Memory B cell (primary cell): ENCODE measurements around the gene HLA-DOB.

Experiments
- ATAC-seq: fragments of 150-1000 bp; cut with Tn5 transposase; 2 replicates; pipeline ENCODE4 v1.10.0; 2021; ENCODE audit warnings: low read depth, mild to moderate bottlenecking, moderate library complexity
- DNase-seq, 2 donors: peaks; one replicate each; pipeline ENCODE4 v3.0.0; 2022; ENCODE audit warnings: low spot score in 2 of 2
- H3K27ac Mint-ChIP-seq: one replicate; pipeline ENCODE4 v1.8.0; 2022; ENCODE audit warnings: mild to moderate bottlenecking, moderate library complexity, mixed read lengths
- H3K27me3 Mint-ChIP-seq: one replicate; pipeline ENCODE4 v1.8.0; 2022; ENCODE audit warnings: mixed read lengths
- H3K36me3 Mint-ChIP-seq: one replicate; pipeline ENCODE4 v1.8.0; 2022; ENCODE audit warnings: mild to moderate bottlenecking, mixed read lengths
- H3K4me1 Mint-ChIP-seq: one replicate; pipeline ENCODE4 v1.8.0; 2022; ENCODE audit warnings: mixed read lengths
- H3K4me3 Mint-ChIP-seq: one replicate; pipeline ENCODE4 v1.8.0; 2022; ENCODE audit warnings: mild to moderate bottlenecking, moderate library complexity, mixed read lengths
- H3K9me3 Mint-ChIP-seq: one replicate; pipeline ENCODE4 v1.8.0; 2022; ENCODE audit warnings: mixed read lengths

HLA-DOB gene

DNA sequence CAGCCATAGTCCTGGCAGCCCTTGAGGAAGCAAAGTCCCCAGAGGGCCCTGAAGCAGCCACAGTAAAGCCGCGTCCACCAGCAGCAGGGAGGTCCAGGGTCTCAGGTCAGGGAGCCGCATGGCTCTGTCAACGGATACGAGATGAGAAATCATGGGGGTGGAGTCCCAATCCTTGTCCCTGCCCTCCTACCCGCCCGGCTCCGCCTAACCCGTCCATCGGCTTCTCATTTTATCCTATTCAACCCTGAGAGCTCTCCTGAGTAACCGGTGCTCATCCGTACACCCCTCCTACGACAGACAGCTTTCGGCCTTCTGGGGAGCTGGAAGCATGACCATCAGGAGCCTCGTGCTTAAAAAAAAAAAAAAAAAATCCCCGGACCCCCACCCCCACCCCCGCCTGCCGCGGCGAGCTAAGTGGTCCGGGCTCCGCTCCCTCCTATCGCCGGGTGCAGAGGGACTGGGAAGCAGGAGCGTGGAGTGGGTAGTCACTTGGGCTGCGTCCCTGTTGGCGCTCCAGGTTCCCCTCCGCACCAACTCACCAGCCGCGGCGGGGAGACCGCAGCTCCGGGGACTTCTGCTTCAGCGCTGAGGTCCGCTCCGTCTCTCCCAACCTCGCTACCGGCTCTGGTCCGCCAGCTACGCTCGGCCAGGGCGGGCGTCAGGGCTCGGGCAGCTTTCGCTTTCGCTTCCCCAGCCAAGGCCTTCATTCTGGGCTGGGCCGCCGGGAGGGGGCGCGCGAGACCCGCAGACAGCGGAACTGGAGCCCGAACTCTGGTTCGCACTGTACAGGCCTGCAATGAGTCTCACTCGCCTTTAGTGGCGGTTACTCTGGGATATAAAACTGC, 21.5 kb upstream of the HLA-DOB start, which contains the start of gene TAP2:
TAP2 (minus strand) TSS at position 626 of the 845 bp plus-strand sequence; CDS start at position 120, 506 bp downstream.
- Mint-ChIP-seq H3K4me3 (peak within 1 kb of the TSS; percentile 90), H3K27me3 (no peaks in the 10 kb centered on the region), H3K27ac (peak within 1 kb of the TSS; percentile 88), H3K4me1 (peaks cover 58% of the 10 kb centered on the region), H3K36me3 (peaks cover 53% of the 10 kb centered on the region), H3K9me3 (no peaks in the 10 kb centered on the region)
- DNase-seq (peak; percentile 99 to 100), ATAC-seq (peak; percentile 88)

GRCh38 chr6:32837651-32838113, 20.9 kb upstream of the HLA-DOB start:
- ATAC-seq (no peak), DNase-seq (no peak)
- peak overlapping the region; percentile 90 for H3K4me3 Mint-ChIP-seq
- H3K27me3 Mint-ChIP-seq = no peaks in the 10 kb centered on the region
- H3K36me3 Mint-ChIP-seq = peaks cover 60% of the 10 kb centered on the region
- peak overlapping the region; percentile 88 for H3K27ac Mint-ChIP-seq
- peaks cover 55% of the 10 kb centered on the region for H3K4me1 Mint-ChIP-seq
- no peaks in the 10 kb centered on the region for H3K9me3 Mint-ChIP-seq

DNA sequence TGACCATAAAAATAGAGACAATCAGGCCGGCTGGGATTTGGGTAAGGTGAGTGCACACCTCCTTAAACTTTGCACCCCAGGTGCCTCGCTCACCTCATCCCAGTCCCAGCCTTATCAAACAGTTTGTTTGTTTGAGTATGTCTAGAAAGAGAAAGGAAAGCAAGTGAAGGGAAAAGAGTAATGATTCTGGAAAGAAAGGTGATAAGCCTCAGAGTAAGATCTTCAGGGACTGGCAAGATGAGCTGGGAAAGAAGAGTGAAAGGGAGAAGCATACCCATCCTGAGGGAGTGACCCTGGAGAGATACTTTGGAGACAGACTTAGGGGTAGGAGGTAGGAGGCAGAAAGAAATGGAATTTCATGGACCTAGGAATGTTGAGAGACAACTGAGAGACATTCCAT, 20.1 kb upstream of the HLA-DOB start:
- Mint-ChIP-seq H3K36me3 (peaks cover 58% of the 10 kb centered on the region), H3K9me3 (no peaks in the 10 kb centered on the region), H3K27ac (peak overlapping the region; percentile 88), H3K4me3 (peak overlapping the region; percentile 90), H3K4me1 (peaks cover 49% of the 10 kb centered on the region), H3K27me3 (no peaks in the 10 kb centered on the region)
- DNase-seq = no peak
- no peak for ATAC-seq

GRCh38 chr6:32835167-32835893, 18.5 kb upstream of the HLA-DOB start:
- no peak overlapping the region for H3K4me3 Mint-ChIP-seq
- peak overlapping the region; percentile 30 for H3K27ac Mint-ChIP-seq

GRCh38 chr6:32833664-32834063, 16.9 kb upstream of the HLA-DOB start:
- no peaks in the 10 kb centered on the region for H3K9me3 Mint-ChIP-seq
- DNase-seq (no peak), ATAC-seq (no peak)
- no peak overlapping the region for H3K4me3 Mint-ChIP-seq
- H3K27me3 Mint-ChIP-seq = no peaks in the 10 kb centered on the region
- peaks cover 33% of the 10 kb centered on the region for H3K4me1 Mint-ChIP-seq
- no peak overlapping the region for H3K27ac Mint-ChIP-seq
- H3K36me3 Mint-ChIP-seq = peaks cover 63% of the 10 kb centered on the region

More at GRCh38 chr6:32835167-32835893, 18.5 kb upstream of the HLA-DOB start:
- peaks cover 36% of the 10 kb centered on the region for H3K4me1 Mint-ChIP-seq
- peaks cover 56% of the 10 kb centered on the region for H3K36me3 Mint-ChIP-seq
- no peaks in the 10 kb centered on the region for H3K9me3 Mint-ChIP-seq
- no peak for ATAC-seq
- H3K27me3 Mint-ChIP-seq = no peaks in the 10 kb centered on the region
- no peak for DNase-seq

DNA sequence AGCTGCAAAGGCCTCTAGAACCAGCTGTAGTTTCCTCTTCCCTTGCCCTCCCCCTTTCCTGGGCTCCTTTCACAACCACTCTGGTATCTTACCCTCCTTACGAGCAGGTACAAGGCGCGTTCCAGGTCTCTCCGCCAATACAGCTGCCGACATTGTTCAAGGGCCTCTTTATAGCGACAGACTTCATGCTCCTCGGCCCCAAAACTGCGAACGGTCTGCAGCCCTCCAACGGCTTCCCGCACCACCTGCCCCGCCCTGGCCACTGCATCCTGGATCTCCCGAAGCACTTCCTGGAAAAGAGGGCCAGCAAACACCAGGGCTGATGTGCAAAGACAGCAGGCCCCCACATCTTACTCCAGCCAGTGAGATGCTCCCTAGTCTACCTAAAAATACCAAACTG, 15.7 kb upstream of the HLA-DOB start:
- Mint-ChIP-seq H3K4me3 (no peak overlapping the region), H3K9me3 (no peaks in the 10 kb centered on the region), H3K27me3 (no peaks in the 10 kb centered on the region), H3K4me1 (peaks cover 31% of the 10 kb centered on the region), H3K36me3 (peaks cover 68% of the 10 kb centered on the region), H3K27ac (peak overlapping the region; percentile 21)
- no peak for ATAC-seq
- no peak for DNase-seq

- Mint-ChIP-seq H3K36me3 (peaks cover 63% of the 10 kb centered on the region), H3K9me3 (no peaks in the 10 kb centered on the region), H3K27ac (peak overlapping the region; percentile 4), H3K4me3 (no peak overlapping the region), H3K4me1 (peaks cover 22% of the 10 kb centered on the region), H3K27me3 (no peaks in the 10 kb centered on the region)
- DNase-seq = no peak
- ATAC-seq = no peak
Measured at GRCh38 chr6:32830936-32831335, 14.1 kb upstream of the HLA-DOB start.

DNA sequence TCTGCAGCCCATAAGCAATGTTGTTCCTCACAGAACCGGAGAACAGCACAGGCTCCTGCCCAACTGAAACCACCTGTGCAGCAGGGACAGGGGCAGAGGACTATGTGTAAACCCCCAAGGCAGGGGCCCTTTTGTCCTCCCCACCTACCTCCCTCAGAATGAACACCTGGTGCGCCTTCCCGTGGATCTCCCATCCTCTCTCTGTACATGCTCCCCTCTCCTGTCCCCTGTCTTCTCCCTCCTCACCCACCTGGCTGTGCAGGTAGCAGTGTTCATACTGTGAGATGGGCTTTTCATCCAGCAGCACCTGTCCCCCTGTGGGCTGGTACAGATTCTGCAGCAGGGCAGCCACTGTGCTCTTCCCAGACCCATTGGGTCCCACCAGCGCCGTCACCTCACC, 13.2 kb upstream of the HLA-DOB start:
- H3K36me3 Mint-ChIP-seq = peaks cover 54% of the 10 kb centered on the region
- no peak overlapping the region for H3K4me3 Mint-ChIP-seq
- ATAC-seq (no peak), DNase-seq (no peak)
- H3K27me3 Mint-ChIP-seq = no peaks in the 10 kb centered on the region
- H3K4me1 Mint-ChIP-seq = peaks cover 18% of the 10 kb centered on the region
- H3K27ac Mint-ChIP-seq = no peak overlapping the region
- no peaks in the 10 kb centered on the region for H3K9me3 Mint-ChIP-seq

- Mint-ChIP-seq H3K9me3 (no peaks in the 10 kb centered on the region), H3K27me3 (no peaks in the 10 kb centered on the region), H3K36me3 (peaks cover 50% of the 10 kb centered on the region), H3K27ac (no peak overlapping the region), H3K4me3 (no peak overlapping the region), H3K4me1 (peaks cover 18% of the 10 kb centered on the region)
- ATAC-seq = no peak
- DNase-seq = no peak
Measured at GRCh38 chr6:32829495-32829894, 12.7 kb upstream of the HLA-DOB start.

DNA sequence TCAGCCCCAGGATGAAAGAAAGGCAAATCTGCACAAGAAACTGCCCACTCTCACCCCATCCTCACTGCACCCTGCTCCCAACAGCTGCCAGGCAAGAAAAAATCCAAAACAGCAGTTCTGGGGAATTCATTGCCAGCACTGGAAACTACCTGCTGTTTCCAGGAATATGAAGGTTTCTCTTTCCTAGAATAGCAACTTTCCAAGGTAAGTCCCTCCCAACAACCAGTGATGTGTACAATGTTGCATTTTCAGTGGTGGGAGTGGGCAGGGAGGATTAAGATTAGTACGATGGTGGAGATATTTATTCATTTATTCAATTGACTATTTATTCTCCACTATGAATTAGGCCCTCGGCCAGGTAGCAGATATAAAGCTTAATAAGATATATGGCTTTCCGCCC, 10.2 kb upstream of the HLA-DOB start:
- Mint-ChIP-seq H3K36me3 (peaks cover 30% of the 10 kb centered on the region), H3K4me3 (no peak overlapping the region)
- ATAC-seq = no peak

DNA sequence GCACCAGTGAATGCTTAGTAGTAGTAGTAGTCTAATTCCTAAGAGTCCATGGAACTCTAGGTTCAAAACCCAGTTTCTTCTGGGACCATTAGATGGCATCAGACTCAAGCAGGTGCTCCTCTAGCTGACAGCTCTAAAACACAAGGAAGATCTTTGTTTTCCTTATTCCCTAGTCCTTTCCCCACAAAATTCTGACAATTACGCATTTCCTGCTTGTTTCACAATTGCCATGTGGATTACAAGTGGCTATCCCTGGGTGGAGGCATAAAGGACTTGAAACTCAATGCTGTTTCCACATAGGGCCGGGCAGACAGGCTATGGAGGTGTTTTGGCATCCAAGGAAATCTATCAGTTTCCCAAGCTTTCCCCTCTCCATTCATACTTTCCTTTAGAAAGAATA, 9.2 kb upstream of the HLA-DOB start:
- H3K9me3 Mint-ChIP-seq = no peaks in the 10 kb centered on the region
- no peak overlapping the region for H3K4me3 Mint-ChIP-seq
- H3K4me1 Mint-ChIP-seq = peaks cover 17% of the 10 kb centered on the region
- DNase-seq (no peak), ATAC-seq (no peak)
- no peak overlapping the region for H3K27ac Mint-ChIP-seq
- peaks cover 25% of the 10 kb centered on the region for H3K36me3 Mint-ChIP-seq
- H3K27me3 Mint-ChIP-seq = no peaks in the 10 kb centered on the region

More for the DNA sequence above, 10.2 kb upstream of the HLA-DOB start:
- DNase-seq = no peak
- H3K27me3 Mint-ChIP-seq = no peaks in the 10 kb centered on the region
- no peak overlapping the region for H3K27ac Mint-ChIP-seq
- H3K4me1 Mint-ChIP-seq = peaks cover 8% of the 10 kb centered on the region
- H3K9me3 Mint-ChIP-seq = no peaks in the 10 kb centered on the region

DNA sequence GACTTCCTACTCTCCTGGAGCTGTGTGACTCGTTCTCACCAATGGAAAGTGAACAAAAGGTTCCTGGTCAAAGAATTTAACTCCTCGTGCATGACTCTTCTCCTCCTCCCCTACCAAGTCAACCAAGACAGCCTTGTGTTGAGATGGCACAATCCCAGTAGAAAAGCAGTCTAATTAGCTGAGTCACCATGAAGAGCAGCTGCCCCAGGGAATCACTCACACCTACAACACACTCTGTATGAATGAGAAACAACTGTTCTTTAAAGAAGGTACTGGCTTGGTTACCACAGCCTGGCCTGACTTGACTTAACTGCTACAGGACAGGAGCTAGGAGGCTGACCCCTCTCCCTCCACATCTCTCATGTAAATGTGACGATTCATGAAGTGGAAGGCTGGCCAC, 2.9 kb upstream of the HLA-DOB start:
- H3K4me3 Mint-ChIP-seq = no peak overlapping the region
- H3K9me3 Mint-ChIP-seq = no peaks in the 10 kb centered on the region
- H3K27ac Mint-ChIP-seq = peak overlapping the region; percentile 33
- peaks cover 48% of the 10 kb centered on the region for H3K4me1 Mint-ChIP-seq
- peaks cover 3% of the 10 kb centered on the region for H3K36me3 Mint-ChIP-seq
- ATAC-seq = no peak
- no peaks in the 10 kb centered on the region for H3K27me3 Mint-ChIP-seq
- DNase-seq = no peak

- no peaks in the 10 kb centered on the region for H3K27me3 Mint-ChIP-seq
- peaks cover 56% of the 10 kb centered on the region for H3K4me1 Mint-ChIP-seq
- peak overlapping the region; percentile 33 for H3K27ac Mint-ChIP-seq
- DNase-seq (no peak), ATAC-seq (no peak)
- H3K9me3 Mint-ChIP-seq = no peaks in the 10 kb centered on the region
- peaks cover 9% of the 10 kb centered on the region for H3K36me3 Mint-ChIP-seq
- no peak overlapping the region for H3K4me3 Mint-ChIP-seq
Measured at GRCh38 chr6:32818867-32819266, 2.1 kb upstream of the HLA-DOB start.

GRCh38 chr6:32815996-32816395, 806 bp downstream of the HLA-DOB start:
- peak overlapping the region; percentile 99 for H3K27ac Mint-ChIP-seq

More at GRCh38 chr6:32815996-32816395, 806 bp downstream of the HLA-DOB start:
- Mint-ChIP-seq H3K4me3 (peak overlapping the region; percentile 99), H3K9me3 (no peaks in the 10 kb centered on the region), H3K27me3 (no peaks in the 10 kb centered on the region), H3K4me1 (peaks cover 57% of the 10 kb centered on the region), H3K36me3 (peaks cover 27% of the 10 kb centered on the region)
- ATAC-seq (peak; percentile 79), DNase-seq (peak in 1 of 2 donors; percentile 52)
